Activated naive CD4-positive, alpha-beta T cell treated with anti-CD3 and anti-CD28 coated beads, Interleukin-2, amount 50 U/mL, for 72 hours (primary cell): ENCODE data around the gene MACROD2. TPM values are rescaled to one million over a fixed set of nuclear protein-coding genes. Genes with fewer than 3 reads are reported as not detected.

Source experiments
- ATAC-seq, 2 donors: fragments of 150-1000 bp; cut with Tn5 transposase; 2 replicates each; pipeline ENCODE4 v1.10.0; 2021; ENCODE audit warnings: mild to moderate bottlenecking in 2 of 2, moderate library complexity in 2 of 2
- DNase-seq, 2 donors: peaks; one replicate each; pipeline ENCODE4 v3.0.0; 2021 to 2022; ENCODE audit warnings: low spot score in 2 of 2
- H3K27ac Mint-ChIP-seq, 2 donors: one replicate each; pipeline ENCODE4 v1.8.0; 2022; ENCODE audit warnings: mild to moderate bottlenecking in 2 of 2, mixed read lengths in 2 of 2
- H3K36me3 Mint-ChIP-seq, 2 donors: one replicate each; pipeline ENCODE4 v1.8.0; 2022; ENCODE audit warnings: mixed read lengths in 2 of 2
- H3K9me3 Mint-ChIP-seq, 2 donors: one replicate each; pipeline ENCODE4 v1.8.0; 2022; ENCODE audit warnings: mixed read lengths in 2 of 2
- total RNA-seq, 2 donors: library from RNA; stranded (reverse); gene quantifications; one replicate each; pipeline ENCODE4 v1.2.3, GENCODE V29; 2022

The MACROD2 gene
- total RNA-seq, 2 donors from 2014 or later = not detected

DNA sequence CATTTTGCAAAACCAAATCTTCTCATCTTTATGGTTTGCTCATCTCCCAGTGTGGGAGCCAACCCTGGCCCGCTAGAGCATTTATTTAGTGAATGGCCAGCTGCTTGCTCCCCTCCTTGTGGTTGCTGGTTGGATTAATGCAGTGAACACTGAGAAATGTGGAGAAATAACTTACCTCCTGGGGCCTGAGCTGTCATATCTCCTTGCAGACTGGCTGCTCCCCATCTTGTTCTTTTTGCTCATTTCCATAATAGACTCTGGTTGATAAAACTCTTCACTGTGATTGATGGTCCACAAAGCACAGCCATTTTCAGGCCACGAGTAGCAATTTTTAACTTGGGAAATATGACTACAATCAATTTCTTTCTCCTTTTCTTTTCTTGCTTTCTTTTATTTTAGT is 1420.6 kb downstream of the MACROD2 start:
- DNase-seq (no peak), ATAC-seq (no peak)
- peaks cover 13 to 27% of the 10 kb centered on the region in 2 donors for H3K9me3 Mint-ChIP-seq
- no peak overlapping the region for H3K27ac Mint-ChIP-seq
- H3K36me3 Mint-ChIP-seq = peaks cover 0 to 5% of the 10 kb centered on the region in 2 donors

DNA sequence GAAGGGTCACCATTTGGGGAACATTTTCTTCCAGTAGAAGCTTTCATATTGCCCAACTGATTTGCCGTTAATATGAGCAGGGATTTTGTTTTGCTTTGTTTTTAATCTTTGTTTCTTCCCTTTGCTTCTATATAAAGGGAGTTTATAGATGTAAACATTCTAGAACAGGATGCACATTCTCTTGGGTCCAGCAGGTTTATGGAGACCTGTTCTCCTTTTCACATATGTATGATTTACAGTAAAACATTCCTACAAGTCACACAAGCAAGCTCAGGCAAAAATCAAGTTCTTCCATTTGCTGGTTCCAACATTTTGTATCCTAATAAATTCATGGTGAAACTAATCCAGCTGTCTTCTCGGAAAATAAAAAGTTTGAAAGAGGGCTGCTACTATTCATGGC is 1424.5 kb downstream of the MACROD2 start:
- DNase-seq = no peak
- Mint-ChIP-seq H3K36me3 (peaks cover 0 to 5% of the 10 kb centered on the region in 2 donors), H3K27ac (no peak overlapping the region), H3K9me3 (peaks cover 23 to 30% of the 10 kb centered on the region in 2 donors)
- ATAC-seq = no peak

DNA sequence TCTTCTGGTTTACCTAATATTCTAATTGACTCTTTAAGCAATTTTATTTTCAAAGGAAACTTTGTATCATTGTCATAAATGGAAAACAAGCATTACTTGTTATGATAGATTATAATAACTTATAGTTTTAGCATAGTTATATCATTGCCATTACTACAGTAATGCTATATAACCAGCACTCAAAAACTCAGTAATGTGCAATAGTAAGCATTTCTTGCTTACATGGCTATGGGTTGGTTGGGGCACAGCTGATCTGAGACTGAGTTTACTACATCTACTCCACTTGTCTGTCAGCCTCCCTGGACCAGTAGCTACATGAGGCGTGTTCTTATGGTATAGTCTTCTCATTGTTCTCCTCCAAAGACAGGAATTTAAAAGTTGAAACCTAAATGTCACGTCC is 1427.7 kb downstream of the MACROD2 start:
- peaks cover 26 to 27% of the 10 kb centered on the region in 2 donors for H3K9me3 Mint-ChIP-seq
- no peak for DNase-seq
- no peak for ATAC-seq
- H3K27ac Mint-ChIP-seq = no peak overlapping the region
- H3K36me3 Mint-ChIP-seq = peaks cover 0 to 5% of the 10 kb centered on the region in 2 donors

DNA sequence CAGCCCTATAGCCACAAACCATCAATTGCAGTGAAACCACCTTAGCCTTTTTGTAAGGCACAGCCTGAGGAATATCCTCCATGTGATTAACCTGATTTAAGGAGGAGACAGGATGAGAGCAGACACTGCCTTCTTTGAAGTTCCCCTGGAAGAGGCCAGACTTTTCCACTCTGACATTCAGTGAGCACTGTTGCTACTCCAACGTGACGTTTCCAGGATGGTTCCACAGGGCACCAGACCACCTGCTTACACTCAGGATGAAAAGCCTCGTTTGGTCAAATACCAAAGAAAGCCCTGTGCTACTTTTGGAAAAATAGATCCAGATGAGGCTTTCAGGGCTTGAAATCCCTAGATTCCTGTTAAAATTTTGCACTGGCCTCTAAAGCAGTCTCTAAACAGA is 1444.2 kb downstream of the MACROD2 start:
- no peak for DNase-seq
- H3K36me3 Mint-ChIP-seq = no peaks in the 10 kb centered on the region
- peaks cover 11 to 17% of the 10 kb centered on the region in 2 donors for H3K9me3 Mint-ChIP-seq
- no peak for ATAC-seq
- H3K27ac Mint-ChIP-seq = no peak overlapping the region

DNA sequence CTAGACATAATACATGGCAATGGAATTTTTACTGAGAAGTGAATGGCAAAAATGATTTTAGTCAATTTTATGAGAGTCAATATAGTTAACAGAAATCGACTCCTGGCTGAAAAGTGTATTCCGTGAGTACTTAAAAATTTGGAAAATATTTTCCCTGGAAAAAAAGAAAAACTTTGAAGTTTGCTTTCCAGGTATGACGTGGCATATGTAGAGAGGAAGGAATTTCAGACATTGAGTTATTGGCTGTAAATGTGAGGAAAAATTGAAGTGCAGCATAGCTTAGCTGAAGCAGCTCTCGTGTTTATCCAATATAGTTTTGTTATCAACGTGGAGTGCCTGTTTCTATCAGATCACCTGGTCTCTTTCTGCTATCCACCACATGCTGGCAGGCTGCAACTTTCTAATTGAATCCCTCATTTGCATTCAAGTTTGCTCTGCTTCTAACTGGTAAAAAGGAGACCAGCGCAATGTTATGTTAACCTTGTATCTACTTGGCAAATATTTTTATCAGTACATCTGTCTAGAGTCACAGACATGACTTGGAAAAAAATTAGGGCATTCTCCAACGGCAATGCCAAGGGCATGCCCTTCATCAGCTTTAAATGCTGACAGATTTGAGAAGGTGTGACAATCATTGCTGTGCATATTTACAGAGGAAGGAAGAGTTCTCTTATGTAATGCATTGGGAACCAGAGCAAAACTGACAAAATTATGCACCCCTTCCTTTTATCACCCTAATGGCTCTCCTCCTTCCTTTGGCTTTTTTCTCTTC is 1444.9 kb downstream of the MACROD2 start:
- Mint-ChIP-seq H3K9me3 (peaks cover 11 to 17% of the 10 kb centered on the region in 2 donors), H3K36me3 (no peaks in the 10 kb centered on the region), H3K27ac (no peak overlapping the region)
- ATAC-seq (no peak), DNase-seq (no peak)

DNA sequence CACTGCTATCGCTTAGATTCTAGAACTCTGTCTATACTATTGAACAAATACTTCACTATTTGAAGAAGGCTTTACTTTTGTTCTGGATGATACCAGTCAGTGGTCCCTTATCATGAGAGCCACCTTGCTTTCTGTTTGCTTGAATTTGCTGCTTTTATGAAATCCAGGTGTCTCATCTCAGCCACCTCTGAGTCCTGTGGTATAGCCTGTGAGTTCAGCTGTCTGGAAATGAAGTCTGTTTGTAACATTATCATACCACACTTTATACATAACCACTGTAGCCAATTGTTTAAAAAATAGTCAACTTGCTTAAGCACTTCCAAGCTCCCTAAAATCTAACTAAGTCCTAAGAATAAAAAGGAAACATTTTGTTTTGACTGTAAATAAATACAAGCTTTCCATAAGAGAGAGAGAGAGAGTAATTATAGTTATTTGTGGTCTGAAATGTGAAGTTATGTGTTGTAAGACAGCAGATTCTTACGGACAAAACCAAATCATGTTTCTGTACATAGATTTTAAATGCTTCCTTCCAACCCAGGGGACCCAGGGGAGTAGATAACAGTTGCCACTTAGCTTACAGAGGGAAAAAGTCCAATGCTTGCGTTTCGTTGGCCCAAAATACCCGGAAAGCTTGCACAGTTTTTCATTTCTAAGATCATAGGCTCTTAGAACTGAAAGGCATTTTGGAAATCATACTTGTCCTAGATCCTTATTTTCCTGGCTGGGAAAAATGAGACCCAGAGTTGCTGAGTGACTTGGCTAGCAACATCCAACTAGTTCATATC is 1449.9 kb downstream of the MACROD2 start:
- H3K9me3 Mint-ChIP-seq = peaks cover 7% of the 10 kb centered on the region in 2 donors
- DNase-seq = no peak
- H3K27ac Mint-ChIP-seq = no peak overlapping the region
- no peaks in the 10 kb centered on the region for H3K36me3 Mint-ChIP-seq
- no peak for ATAC-seq

DNA sequence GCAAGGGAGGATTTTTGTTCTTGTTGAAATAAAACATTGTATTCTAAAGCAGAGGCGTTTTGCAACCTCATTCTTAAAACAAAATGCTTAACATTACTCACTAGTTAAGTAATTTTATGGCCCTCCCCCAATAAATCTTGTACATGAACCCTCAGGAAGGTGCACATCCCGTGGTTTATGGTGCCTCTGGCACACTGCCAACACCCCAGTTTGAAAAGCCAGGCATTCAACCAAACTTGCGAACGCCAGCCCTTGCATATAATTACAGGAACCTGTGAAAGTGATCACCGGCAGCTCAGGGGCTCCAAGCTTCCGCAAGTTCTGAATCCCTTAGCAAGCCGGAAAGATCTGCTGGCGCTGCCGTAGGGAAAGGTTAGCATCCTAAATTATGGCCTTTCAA is 1451.1 kb downstream of the MACROD2 start:
- Mint-ChIP-seq H3K27ac (no peak overlapping the region), H3K9me3 (peaks cover 3 to 7% of the 10 kb centered on the region in 2 donors), H3K36me3 (no peaks in the 10 kb centered on the region)
- ATAC-seq = no peak
- DNase-seq = no peak

DNA sequence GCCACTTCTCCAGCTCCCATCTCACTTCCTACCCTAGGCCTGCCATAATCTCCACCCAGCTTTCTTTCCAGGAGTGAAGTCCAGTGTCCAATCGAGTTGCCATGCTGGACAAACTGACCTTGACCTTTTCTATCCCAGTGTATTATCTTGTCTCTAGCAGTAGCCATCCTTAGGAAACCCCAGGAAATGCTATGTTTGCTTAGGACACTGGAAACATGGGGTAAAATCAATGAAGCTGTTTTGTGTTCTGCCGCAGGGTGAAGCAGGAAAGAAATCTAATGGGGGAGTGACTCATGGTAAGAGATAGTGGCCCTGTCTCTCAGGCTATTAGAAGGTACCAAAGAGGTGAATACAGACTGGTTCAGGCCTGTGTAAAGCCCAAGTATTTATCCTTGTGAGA is 1452.2 kb downstream of the MACROD2 start:
- DNase-seq = no peak
- H3K27ac Mint-ChIP-seq = no peak overlapping the region
- peaks cover 0 to 7% of the 10 kb centered on the region in 2 donors for H3K9me3 Mint-ChIP-seq
- no peaks in the 10 kb centered on the region for H3K36me3 Mint-ChIP-seq
- ATAC-seq = no peak

DNA sequence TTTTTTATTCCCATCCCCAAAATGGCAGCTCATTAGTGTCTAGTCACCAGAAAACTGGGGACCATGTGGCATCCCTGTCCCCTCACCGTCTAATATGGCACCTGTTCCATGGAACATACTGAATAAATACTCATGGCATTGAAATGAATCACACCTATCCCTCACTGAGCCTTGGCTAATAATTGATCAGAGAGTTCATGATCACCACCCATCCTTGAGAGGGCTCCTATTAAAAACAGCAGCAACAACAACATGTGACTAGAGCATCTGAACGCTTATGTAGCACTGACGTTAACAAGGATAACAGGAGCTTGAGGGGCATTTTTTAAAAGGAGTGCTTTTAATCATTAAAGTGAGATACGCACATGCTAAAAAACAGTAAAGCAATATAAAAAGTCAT is 1453.7 kb downstream of the MACROD2 start:
- DNase-seq (no peak), ATAC-seq (no peak)
- H3K27ac Mint-ChIP-seq = no peak overlapping the region
- H3K36me3 Mint-ChIP-seq = no peaks in the 10 kb centered on the region
- H3K9me3 Mint-ChIP-seq = peaks cover 0 to 4% of the 10 kb centered on the region in 2 donors

DNA sequence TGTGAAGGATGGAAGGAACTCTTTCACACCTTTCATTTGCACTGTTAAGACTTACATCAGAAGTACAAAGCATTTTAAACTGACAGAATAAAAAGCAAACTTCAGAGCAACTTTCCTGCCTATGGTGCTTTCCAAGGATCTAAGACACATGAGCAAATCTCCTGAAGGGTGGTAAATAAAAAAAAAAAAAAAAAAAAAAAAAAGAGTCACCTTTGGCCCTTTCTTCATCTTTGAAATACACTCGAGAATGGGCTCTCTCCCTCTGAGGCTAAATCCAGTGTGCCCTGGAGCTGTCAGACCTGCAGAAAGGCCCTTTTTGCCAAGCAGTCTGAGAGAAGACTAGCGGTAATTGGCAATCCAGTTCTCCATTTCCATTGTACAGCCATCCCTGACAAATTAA is 1455.9 kb downstream of the MACROD2 start:
- ATAC-seq (no peak), DNase-seq (no peak)
- Mint-ChIP-seq H3K9me3 (peaks cover 0 to 4% of the 10 kb centered on the region in 2 donors), H3K36me3 (no peaks in the 10 kb centered on the region), H3K27ac (no peak overlapping the region)

DNA sequence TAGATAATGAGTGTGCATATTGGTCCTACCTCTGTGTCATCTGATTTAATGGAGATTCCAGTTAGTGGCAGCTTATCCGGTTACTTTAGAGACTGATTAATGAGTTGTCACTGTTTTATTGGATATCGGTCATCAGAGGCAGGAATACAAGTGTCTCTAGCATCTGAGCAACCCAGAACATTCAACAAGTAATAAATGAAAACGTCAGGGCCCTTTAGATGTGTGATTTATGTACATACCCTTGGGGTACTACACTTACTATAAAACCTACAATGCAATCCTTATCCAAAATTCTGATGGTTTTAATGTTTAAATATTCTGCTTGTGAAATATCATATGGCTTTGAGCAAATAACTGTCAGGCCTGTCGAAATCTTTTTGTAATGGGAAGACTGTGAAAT is 1460.0 kb downstream of the MACROD2 start:
- no peak overlapping the region for H3K27ac Mint-ChIP-seq
- no peak for ATAC-seq
- DNase-seq = no peak
- peaks cover 0 to 6% of the 10 kb centered on the region in 2 donors for H3K9me3 Mint-ChIP-seq
- no peaks in the 10 kb centered on the region for H3K36me3 Mint-ChIP-seq

DNA sequence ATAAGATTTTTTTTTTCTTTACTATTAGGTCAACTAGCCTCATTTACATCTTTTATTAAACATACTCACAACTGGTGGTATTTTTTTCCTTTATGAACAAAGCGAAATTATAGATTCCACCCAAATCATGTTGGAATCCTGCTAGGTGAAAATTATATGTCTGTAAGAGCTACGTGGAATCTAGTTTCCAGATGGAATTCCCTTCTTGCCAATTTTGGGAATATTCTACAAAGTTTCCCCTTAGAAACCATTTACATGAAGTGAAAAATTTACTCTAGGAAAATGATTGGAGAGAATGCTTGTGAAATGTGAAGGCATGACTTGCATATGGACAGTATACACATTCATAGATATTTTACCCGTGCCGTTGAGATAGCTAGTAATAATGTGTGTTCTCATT is 1466.6 kb downstream of the MACROD2 start:
- Mint-ChIP-seq H3K9me3 (peaks cover 4 to 7% of the 10 kb centered on the region in 2 donors), H3K27ac (no peak overlapping the region), H3K36me3 (no peaks in the 10 kb centered on the region)
- ATAC-seq (no peak), DNase-seq (no peak)

DNA sequence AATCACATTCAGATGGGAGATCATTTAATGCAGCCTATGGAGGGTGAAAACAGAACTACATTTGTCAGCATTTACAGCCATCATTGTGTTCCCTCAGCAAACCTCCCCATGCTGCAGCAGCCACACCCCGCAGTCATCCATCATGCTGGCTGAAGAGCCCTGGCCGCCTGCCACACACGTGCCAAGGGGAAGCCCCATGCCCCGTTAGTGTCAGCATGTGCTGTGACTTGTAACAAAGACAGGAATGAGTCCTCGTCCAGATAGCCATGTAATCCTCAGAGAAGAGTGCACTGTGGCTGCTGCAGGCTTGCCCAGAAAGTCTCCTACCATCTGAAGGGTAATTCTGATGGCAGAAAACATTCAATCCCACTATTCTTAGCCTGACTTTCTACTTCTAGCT is 1480.2 kb downstream of the MACROD2 start:
- DNase-seq (no peak), ATAC-seq (no peak)
- Mint-ChIP-seq H3K27ac (no peak overlapping the region), H3K36me3 (peaks cover 0 to 4% of the 10 kb centered on the region in 2 donors), H3K9me3 (peaks cover 9 to 10% of the 10 kb centered on the region in 2 donors)

DNA sequence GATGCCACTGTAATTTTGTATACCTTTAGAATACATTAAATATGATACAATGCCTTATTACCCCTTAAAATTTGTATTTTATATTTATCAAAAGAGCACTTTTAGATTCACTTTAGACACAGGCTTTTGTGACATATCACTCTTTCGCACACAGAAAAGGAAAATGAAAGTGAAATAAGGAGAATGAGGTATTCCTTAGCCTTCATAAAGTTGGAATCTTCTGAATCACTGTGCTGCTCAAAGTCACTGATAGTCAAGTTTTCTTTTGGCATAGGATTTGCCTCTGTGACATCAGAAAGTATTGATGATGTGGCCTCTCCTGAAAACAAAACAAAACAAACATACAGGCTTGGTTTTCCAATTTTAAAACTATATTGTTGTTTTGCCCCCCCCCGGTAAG is 1480.9 kb downstream of the MACROD2 start:
- peaks cover 0 to 4% of the 10 kb centered on the region in 2 donors for H3K36me3 Mint-ChIP-seq
- H3K9me3 Mint-ChIP-seq = peaks cover 14 to 15% of the 10 kb centered on the region in 2 donors
- no peak overlapping the region for H3K27ac Mint-ChIP-seq
- DNase-seq = no peak
- ATAC-seq = no peak

DNA sequence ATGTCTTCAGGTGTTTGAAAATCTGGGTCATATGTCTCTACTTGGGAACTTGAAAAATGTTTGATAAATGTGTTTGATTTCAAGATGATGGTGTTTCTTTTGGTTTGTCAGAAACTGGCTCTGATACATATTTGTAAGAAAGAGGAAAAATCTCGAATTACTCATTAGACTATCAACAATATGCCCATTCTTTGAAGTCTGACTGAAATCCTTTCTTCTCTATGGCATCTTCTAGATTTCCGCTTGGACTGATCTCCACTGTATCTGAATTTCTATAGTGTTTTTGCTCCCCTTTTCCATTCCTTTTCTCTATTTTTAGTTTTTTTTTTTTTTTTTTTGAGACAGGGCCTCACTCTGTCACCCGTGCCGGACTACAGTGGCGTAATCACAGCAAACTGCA is 1481.5 kb downstream of the MACROD2 start:
- Mint-ChIP-seq H3K27ac (no peak overlapping the region), H3K9me3 (peaks cover 14 to 15% of the 10 kb centered on the region in 2 donors), H3K36me3 (peaks cover 0 to 4% of the 10 kb centered on the region in 2 donors)
- DNase-seq (no peak), ATAC-seq (no peak)

DNA sequence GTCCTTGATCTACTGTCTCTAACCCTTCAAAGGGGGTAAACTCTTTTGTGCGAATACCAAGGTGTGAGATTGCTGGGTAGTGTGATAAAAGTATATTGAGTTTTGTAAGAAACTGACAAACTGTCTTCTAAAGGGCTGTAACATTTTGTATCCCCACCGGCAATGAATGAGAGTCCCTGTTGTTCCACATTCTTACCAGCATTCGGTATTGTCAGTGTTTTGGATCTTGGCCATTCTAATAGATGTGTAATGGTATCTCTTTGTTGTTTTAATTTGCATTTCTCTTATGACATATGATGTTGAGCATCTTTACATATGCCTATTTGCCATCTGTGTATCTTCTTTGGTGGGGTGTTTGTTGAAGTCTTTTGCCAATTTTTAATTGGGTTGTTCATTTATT is 1487.2 kb downstream of the MACROD2 start:
- Mint-ChIP-seq H3K9me3 (peaks cover 13 to 18% of the 10 kb centered on the region in 2 donors), H3K36me3 (peaks cover 0 to 2% of the 10 kb centered on the region in 2 donors), H3K27ac (no peak overlapping the region)
- ATAC-seq = no peak
- DNase-seq = no peak

DNA sequence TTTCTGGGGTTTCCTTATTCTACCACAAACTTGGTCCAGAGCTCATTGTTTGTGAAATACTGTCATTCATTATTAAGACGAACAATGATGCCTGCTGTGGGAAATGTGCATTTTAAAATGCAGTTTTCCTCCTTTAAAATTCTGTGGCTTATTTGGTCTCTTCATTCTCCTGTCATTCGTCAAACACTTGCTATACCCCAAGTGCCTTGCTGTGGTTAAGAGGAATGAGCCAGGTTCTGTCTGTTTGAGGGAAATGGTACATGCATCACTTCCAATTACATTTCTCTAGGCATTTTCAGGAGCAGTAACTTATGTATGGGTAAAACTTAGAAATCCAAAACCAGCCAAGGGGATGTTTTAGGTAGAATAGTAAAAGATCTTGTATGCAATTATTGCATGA is 1490.2 kb downstream of the MACROD2 start:
- Mint-ChIP-seq H3K27ac (no peak overlapping the region), H3K9me3 (peaks cover 11 to 14% of the 10 kb centered on the region in 2 donors), H3K36me3 (no peaks in the 10 kb centered on the region)
- DNase-seq = no peak
- ATAC-seq = no peak
